SK-N-SH treated with all-trans-retinoic acid at 6 μM for 48 hours (cell line): ENCODE results near the gene SEMA3F.
A peak's percentile ranks its signal among the peaks of the same experiment; 100 is the strongest.

ENCODE experiments used
- ATAC-seq: fragments of 200-7000 bp; cut with Tn5 transposase; 3 replicates; pipeline ENCODE4 v1.9.1; 2020; ENCODE audit warnings: mild to moderate bottlenecking, moderate library complexity
- ARNTL ChIP-seq: fragments of 450-650 bp; formaldehyde crosslinking; IDR thresholded peaks from 2 replicates; pipeline ENCODE4 v1.5.0; 2020; ENCODE audit warnings: low read depth, mild to moderate bottlenecking, moderate library complexity, borderline replicate concordance
- BACH2 ChIP-seq: fragments of 250-450 bp; sonication (Bioruptor Pico); IDR thresholded peaks from 2 replicates; pipeline ENCODE4 v1.9.0; 2021; ENCODE audit warnings: mild to moderate bottlenecking, borderline replicate concordance
- CSDC2 ChIP-seq: fragments of 250-450 bp; sonication (Bioruptor Pico); IDR thresholded peaks from 2 replicates; pipeline ENCODE4 v1.5.0; 2020; ENCODE audit warnings: mild to moderate bottlenecking, moderate library complexity
- CSRNP3 ChIP-seq: fragments of 250-450 bp; sonication (Bioruptor Pico); IDR thresholded peaks from 2 replicates; pipeline ENCODE4 v1.5.1; 2021; ENCODE audit warnings: mild to moderate bottlenecking, moderate library complexity
- ESRRG ChIP-seq: fragments of 250-450 bp; sonication (Bioruptor Pico); IDR thresholded peaks from 2 replicates; pipeline ENCODE4 v1.6.1; 2021; ENCODE audit warnings: mild to moderate bottlenecking
- GLIS3 ChIP-seq: fragments of 250-450 bp; sonication (Bioruptor Pico); IDR thresholded peaks from 2 replicates; pipeline ENCODE4 v1.5.0; 2020; ENCODE audit warnings: mild to moderate bottlenecking, moderate library complexity
- ISL1 ChIP-seq: fragments of 250-450 bp; sonication (Bioruptor Pico); IDR thresholded peaks from 2 replicates; pipeline ENCODE4 v2.1.2; 2022; ENCODE audit warnings: mild to moderate bottlenecking, moderate library complexity
- OSR1 ChIP-seq: fragments of 250-450 bp; sonication (Bioruptor Pico); IDR thresholded peaks from 2 replicates; pipeline ENCODE4 v1.8.0; 2022; ENCODE audit warnings: moderate library complexity, mild to moderate bottlenecking, inconsistent platforms
- PATZ1 ChIP-seq: fragments of 250-450 bp; sonication (Bioruptor Pico); IDR thresholded peaks from 2 replicates; pipeline ENCODE4 v1.8.0; 2020; ENCODE audit warnings: mild to moderate bottlenecking, moderate library complexity, borderline replicate concordance
- POU6F1 ChIP-seq: fragments of 250-450 bp; sonication (Bioruptor Pico); IDR thresholded peaks from 2 replicates; pipeline ENCODE4 v1.8.0; 2021; ENCODE audit warnings: low read depth, mild to moderate bottlenecking, moderate library complexity, borderline replicate concordance
- PPARA ChIP-seq: fragments of 250-450 bp; sonication (Bioruptor Pico); IDR thresholded peaks from 2 replicates; pipeline ENCODE4 v1.5.0; 2020; ENCODE audit warnings: mild to moderate bottlenecking, borderline replicate concordance
- RARB ChIP-seq: fragments of 250-450 bp; sonication (Bioruptor Pico); IDR thresholded peaks from 2 replicates; pipeline ENCODE4 v1.8.0; 2021; ENCODE audit warnings: mild to moderate bottlenecking, moderate library complexity
- SNAI2 ChIP-seq: fragments of 250-450 bp; sonication (Bioruptor Pico); IDR thresholded peaks from 2 replicates; pipeline ENCODE4 v1.5.0; 2020; ENCODE audit warnings: mild to moderate bottlenecking, moderate library complexity
- TCF4 ChIP-seq: fragments of 250-450 bp; sonication (Bioruptor Pico); IDR thresholded peaks from 2 replicates; pipeline ENCODE4 v1.8.0; 2021; ENCODE audit warnings: mild to moderate bottlenecking, moderate library complexity, borderline replicate concordance
- TOX ChIP-seq: fragments of 250-450 bp; sonication (Bioruptor Pico); IDR thresholded peaks from 2 replicates; pipeline ENCODE4 v1.8.0; 2021; ENCODE audit warnings: mild to moderate bottlenecking, moderate library complexity, borderline replicate concordance
- TSHZ2 ChIP-seq: fragments of 250-450 bp; sonication (Bioruptor Pico); IDR thresholded peaks from 2 replicates; pipeline ENCODE4 v1.5.0; 2020; ENCODE audit warnings: mild to moderate bottlenecking, moderate library complexity
- ZC3H10 ChIP-seq: fragments of 250-450 bp; sonication (Bioruptor Pico); IDR thresholded peaks from 2 replicates; pipeline ENCODE4 v1.5.1; 2021; ENCODE audit warnings: mild to moderate bottlenecking, moderate library complexity
- ZFP3 ChIP-seq: fragments of 250-450 bp; sonication (Bioruptor Pico); IDR thresholded peaks from 2 replicates; pipeline ENCODE4 v1.5.0; 2020; ENCODE audit warnings: mild to moderate bottlenecking, moderate library complexity
- ZFP30 ChIP-seq: fragments of 450-650 bp; formaldehyde crosslinking; IDR thresholded peaks from 2 replicates; pipeline ENCODE4 v1.5.0; 2022; ENCODE audit warnings: mild to moderate bottlenecking, moderate library complexity
- ZNF565 ChIP-seq: fragments of 450-650 bp; formaldehyde crosslinking; conservative IDR thresholded peaks from 2 replicates; pipeline ENCODE4 v1.5.0; 2020; ENCODE audit warnings: low read depth, mild to moderate bottlenecking, moderate library complexity
- ZNF70 ChIP-seq: fragments of 450-650 bp; formaldehyde crosslinking; IDR thresholded peaks from 2 replicates; pipeline ENCODE4 v1.5.0; 2020; ENCODE audit warnings: mild to moderate bottlenecking, moderate library complexity
- ZNF8 ChIP-seq: fragments of 450-650 bp; formaldehyde crosslinking; IDR thresholded peaks from 2 replicates; pipeline ENCODE4 v1.5.0; 2020; ENCODE audit warnings: mild to moderate bottlenecking, moderate library complexity

SEMA3F gene

GRCh38 chr3:50161320-50161719 lies 6.2 kb downstream of the SEMA3F start (continued):
- no peak for TF ChIP-seq CSDC2 (CRISPR knock-in tag)
- TF ChIP-seq ZNF70 (CRISPR knock-in tag), result no peak
- TF ChIP-seq TCF4 (CRISPR knock-in tag), result no peak
- no peak for TF ChIP-seq ZFP30
- no peak for TF ChIP-seq OSR1
- TF ChIP-seq ZFP3 (CRISPR knock-in tag), result no peak
- no peak for TF ChIP-seq ARNTL (CRISPR knock-in tag)

GRCh38 chr3:50162034-50162883 lies 7.1 kb downstream of the SEMA3F start:
- TF ChIP-seq RARB (CRISPR knock-in tag) (no peak), ZFP30 (no peak), GLIS3 (no peak), POU6F1 (no peak), PPARA (CRISPR knock-in tag) (no peak), PATZ1 (CRISPR knock-in tag) (no peak), ZNF565 (CRISPR knock-in tag) (no peak), ZNF70 (CRISPR knock-in tag) (no peak), ARNTL (CRISPR knock-in tag) (no peak), TSHZ2 (CRISPR knock-in tag) (no peak), CSRNP3 (CRISPR knock-in tag) (no peak), TCF4 (CRISPR knock-in tag) (no peak), OSR1 (no peak), CSDC2 (CRISPR knock-in tag) (no peak)
- TF ChIP-seq, all 23 proteins: peak for 0
- no peak for ATAC-seq

- TF ChIP-seq ISL1 (peak; percentile 50), ARNTL (CRISPR knock-in tag) (no peak)
- ATAC-seq, result peak; percentile 76
These were observed 8.7 kb downstream of the SEMA3F start for GRCh38 chr3:50163572-50164455.

GRCh38 chr3:50164481-50164880 lies 9.4 kb downstream of the SEMA3F start:
- ATAC-seq, result no peak
- no peak for TF ChIP-seq POU6F1
- no peak for TF ChIP-seq SNAI2 (CRISPR knock-in tag)
- TF ChIP-seq CSDC2 (CRISPR knock-in tag), result no peak
- TF ChIP-seq ZNF565 (CRISPR knock-in tag), result no peak
- TF ChIP-seq PATZ1 (CRISPR knock-in tag), result no peak
- TF ChIP-seq ZNF8, result no peak
- no peak for TF ChIP-seq ZFP30
- TF ChIP-seq BACH2 (CRISPR knock-in tag), result no peak
- TF ChIP-seq ARNTL (CRISPR knock-in tag), result no peak
- TF ChIP-seq TCF4 (CRISPR knock-in tag), result no peak
- no peak for TF ChIP-seq RARB (CRISPR knock-in tag)
- no peak for TF ChIP-seq ESRRG (CRISPR knock-in tag)
- TF ChIP-seq TOX, result no peak
- no peak for TF ChIP-seq OSR1
- no peak for TF ChIP-seq GLIS3
- TF ChIP-seq ZC3H10 (CRISPR knock-in tag), result no peak
- TF ChIP-seq ISL1, result no peak
